Endodermal cell (in vitro differentiated cells): ENCODE data around the gene CHD1L. TPM values are rescaled to one million over a fixed set of nuclear protein-coding genes. Genes with fewer than 3 reads are reported as not detected.

Source experiments
- DNase-seq: peaks from one replicate; pipeline ENCODE4 v3.0.0-alpha.2; 2017
- H3K27ac ChIP-seq: 2 replicates; pipeline ENCODE4 v1.5.1; 2013; ENCODE audit warnings: mild to moderate bottlenecking, low read depth, low read length, moderate library complexity
- H3K27me3 ChIP-seq: 2 replicates; pipeline ENCODE4 v1.6.1; 2013; ENCODE audit warnings: mild to moderate bottlenecking, low read length, moderate library complexity; ENCODE audit not compliant: insufficient read depth, control insufficient read depth, poor library complexity, severe bottlenecking
- H3K36me3 ChIP-seq: 2 replicates; pipeline ENCODE4 v1.7.0; 2013; ENCODE audit warnings: mild to moderate bottlenecking, low read length, moderate library complexity; ENCODE audit not compliant: control insufficient read depth, insufficient read depth
- H3K4me1 ChIP-seq: one replicate; pipeline ENCODE4 v1.7.0; 2013; ENCODE audit warnings: low read length; ENCODE audit not compliant: control insufficient read depth, insufficient read depth
- H3K4me3 ChIP-seq: 2 replicates; pipeline ENCODE4 v1.5.1; 2013; ENCODE audit warnings: mild to moderate bottlenecking, low read length, moderate library complexity
- H3K9ac ChIP-seq: 2 replicates; pipeline ENCODE4 v1.6.1; 2013; ENCODE audit warnings: mild to moderate bottlenecking, low read length, moderate library complexity; ENCODE audit not compliant: poor library complexity, severe bottlenecking; ENCODE audit errors: extremely low read depth
- H3K9me3 ChIP-seq: 2 replicates; pipeline ENCODE4 v1.6.1; 2013; ENCODE audit warnings: mild to moderate bottlenecking, low read length, moderate library complexity; ENCODE audit not compliant: control insufficient read depth
- H3K27ac Mint-ChIP-seq: 2 replicates; pipeline ENCODE4 v1.8.0; 2020; ENCODE audit warnings: mixed read lengths
- H3K27me3 Mint-ChIP-seq: 2 replicates; pipeline ENCODE4 v1.8.0; 2021; ENCODE audit warnings: mild to moderate bottlenecking, mixed read lengths; ENCODE audit not compliant: insufficient read depth
- H3K36me3 Mint-ChIP-seq: 2 replicates; pipeline ENCODE4 v1.8.0; 2020; ENCODE audit warnings: low read depth, mixed read lengths
- H3K4me1 Mint-ChIP-seq: 2 replicates; pipeline ENCODE4 v1.8.0; 2020; ENCODE audit warnings: mixed read lengths
- H3K4me3 Mint-ChIP-seq: 2 replicates; pipeline ENCODE4 v1.8.0; 2020; ENCODE audit warnings: mild to moderate bottlenecking, moderate library complexity, mixed read lengths
- H3K9me3 Mint-ChIP-seq: 2 replicates; pipeline ENCODE4 v1.8.0; 2020; ENCODE audit warnings: mild to moderate bottlenecking, mixed read lengths
- CTCF ChIP-seq: fragments of 200-600 bp; sonication (generic); conservative IDR thresholded peaks from 2 replicates; pipeline ENCODE4 v1.5.0; 2021; ENCODE audit warnings: antibody characterized with exemption, mild to moderate bottlenecking
- WGBS, 2 experiments: methylation state at CpG; one replicate each; pipeline versions ENCODE4 v1.1.5 to v1.1.7; 2013; ENCODE audit warnings: missing lambda C conversion rate in 2 of 2, mixed read lengths in 1 of 2; ENCODE audit not compliant: insufficient coverage in 1 of 2, insufficient read length in 1 of 2; 5-methylcytosine and 5-hydroxymethylcytosine counted together
- total RNA-seq, 2 donors: library from RNA; stranded (reverse); fragmentation: NEBNext Ultra II Directional in 1 of 2; extraction: Animal tissue kit (Norgen Biotek cat#: 25700) in 1 of 2; gene quantifications; 2 replicates in 1 of 2; 3 replicates in 1 of 2; pipeline ENCODE4 v1.2.1, GENCODE V29; 2021

The CHD1L gene
- total RNA-seq, 2 donors from 2014 or later: 112 to 117 TPM

DNA sequence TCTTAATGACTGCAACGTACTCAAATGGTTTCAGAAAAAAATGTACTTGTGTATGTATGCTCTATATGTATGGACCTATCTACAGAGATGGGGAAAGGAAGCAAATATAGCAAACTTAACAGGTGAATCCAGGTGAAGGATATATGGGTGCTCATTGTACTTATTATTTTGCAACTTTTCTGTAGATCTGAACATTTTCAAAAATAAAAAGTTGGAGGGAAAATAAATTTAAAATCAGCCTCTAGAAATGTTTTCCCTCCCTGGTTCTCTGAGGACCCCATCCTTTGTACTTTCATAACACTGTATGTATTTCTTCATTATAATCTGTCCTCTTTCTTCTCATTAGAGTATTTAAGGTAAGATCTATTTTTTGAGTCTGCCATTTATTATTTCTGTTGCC lies 35.3 kb upstream of the CHD1L start:
- Histone ChIP-seq H3K27me3 (no peaks in the 10 kb centered on the region), H3K36me3 (no peaks in the 10 kb centered on the region), H3K27ac (no peak overlapping the region), H3K9me3 (no peaks in the 10 kb centered on the region), H3K4me3 (no peak overlapping the region), H3K4me1 (peaks cover 21% of the 10 kb centered on the region), H3K9ac (no peak overlapping the region)
- WGBS, 2 experiments: 96 to 100% methylated on average over 1 of the region's 1 CpG
- peaks cover 26% of the 10 kb centered on the region for H3K36me3 Mint-ChIP-seq
- H3K27me3 Mint-ChIP-seq: peaks cover 2% of the 10 kb centered on the region
- peaks cover 14% of the 10 kb centered on the region for H3K4me1 Mint-ChIP-seq
- no peak for TF ChIP-seq CTCF
- H3K27ac Mint-ChIP-seq: no peak overlapping the region
- no peak overlapping the region for H3K4me3 Mint-ChIP-seq
- no peaks in the 10 kb centered on the region for H3K9me3 Mint-ChIP-seq
- no peak for DNase-seq

- Histone ChIP-seq H3K27me3 (no peaks in the 10 kb centered on the region), H3K4me3 (no peak overlapping the region), H3K36me3 (no peaks in the 10 kb centered on the region), H3K27ac (no peak overlapping the region), H3K4me1 (peaks cover 31% of the 10 kb centered on the region), H3K9ac (no peak overlapping the region), H3K9me3 (no peaks in the 10 kb centered on the region)
- no peak overlapping the region for H3K27ac Mint-ChIP-seq
- peaks cover 23% of the 10 kb centered on the region for H3K4me1 Mint-ChIP-seq
- no peak for TF ChIP-seq CTCF
- no peak overlapping the region for H3K4me3 Mint-ChIP-seq
- DNase-seq: no peak
- H3K36me3 Mint-ChIP-seq: peaks cover 23% of the 10 kb centered on the region
- 75 to 95% methylated on average over 3 to 7 of the region's 7 CpGs for WGBS, 2 experiments
- peaks cover 2% of the 10 kb centered on the region for H3K27me3 Mint-ChIP-seq
- H3K9me3 Mint-ChIP-seq: no peaks in the 10 kb centered on the region
Measured at GRCh38 chr1:147208619-147209018, 33.9 kb upstream of the CHD1L start.

GRCh38 chr1:147209825-147210821 lies 32.4 kb upstream of the CHD1L start:
- Mint-ChIP-seq H3K27me3 (no peaks in the 10 kb centered on the region), H3K27ac (no peak overlapping the region), H3K9me3 (no peaks in the 10 kb centered on the region), H3K4me3 (no peak overlapping the region), H3K4me1 (peaks cover 26% of the 10 kb centered on the region), H3K36me3 (peaks cover 19% of the 10 kb centered on the region)
- H3K27me3 ChIP-seq: no peaks in the 10 kb centered on the region
- 86 to 95% methylated on average over 2 of the region's 3 CpGs for WGBS, 2 experiments
- H3K27ac ChIP-seq: no peak overlapping the region
- H3K36me3 ChIP-seq: no peaks in the 10 kb centered on the region
- no peak overlapping the region for H3K9ac ChIP-seq
- no peaks in the 10 kb centered on the region for H3K9me3 ChIP-seq
- no peak for DNase-seq
- H3K4me3 ChIP-seq: no peak overlapping the region
- TF ChIP-seq CTCF: no peak
- H3K4me1 ChIP-seq: peaks cover 32% of the 10 kb centered on the region
